GM06990 (cell line): ENCODE results near the gene CHST13.
"Not testable (repeated sequence)": the region's sequence is repeated elsewhere in the genome, so short reads cannot be mapped to it uniquely, and the experiment has no call there.

ENCODE experiments used
- DNase-seq: peaks from one replicate; pipeline ENCODE4 v3.0.0-alpha.2; 2011; ENCODE audit not compliant: insufficient read length; ENCODE audit errors: extremely low read depth
- H3K27me3 ChIP-seq: replicated peaks from 2 replicates; pipeline ENCODE4 v1.6.0; 2011; ENCODE audit warnings: low read length; ENCODE audit not compliant: control insufficient read depth, insufficient read depth
- H3K36me3 ChIP-seq: 2 replicates; pipeline ENCODE4 v1.5.1; 2011; ENCODE audit warnings: low read length; ENCODE audit not compliant: control insufficient read depth, insufficient read depth
- H3K4me3 ChIP-seq: replicated peaks from 2 replicates; pipeline ENCODE4 v1.5.1; 2011; ENCODE audit warnings: low read depth, mild to moderate bottlenecking, control low read depth, low read length
- TF ChIP-seq, protein P1 (sequence below): IDR thresholded peaks from 2 replicates; pipeline ENCODE4 v1.5.1; 2011; ENCODE audit warnings: low read length, control low read depth, mild to moderate bottlenecking, inconsistent platforms; ENCODE audit not compliant: insufficient read depth, poor library complexity, severe bottlenecking

CHST13 gene

GRCh38 chr3:126581569-126581968 is 57.6 kb downstream of the CHST13 start:
- Histone ChIP-seq H3K4me3 (no peak overlapping the region), H3K36me3 (no peaks in the 10 kb centered on the region), H3K27me3 (no peaks in the 10 kb centered on the region; the same call in 1 of the 2 replicates)
- DNase-seq: no peak
- TF ChIP-seq, protein P1, sequence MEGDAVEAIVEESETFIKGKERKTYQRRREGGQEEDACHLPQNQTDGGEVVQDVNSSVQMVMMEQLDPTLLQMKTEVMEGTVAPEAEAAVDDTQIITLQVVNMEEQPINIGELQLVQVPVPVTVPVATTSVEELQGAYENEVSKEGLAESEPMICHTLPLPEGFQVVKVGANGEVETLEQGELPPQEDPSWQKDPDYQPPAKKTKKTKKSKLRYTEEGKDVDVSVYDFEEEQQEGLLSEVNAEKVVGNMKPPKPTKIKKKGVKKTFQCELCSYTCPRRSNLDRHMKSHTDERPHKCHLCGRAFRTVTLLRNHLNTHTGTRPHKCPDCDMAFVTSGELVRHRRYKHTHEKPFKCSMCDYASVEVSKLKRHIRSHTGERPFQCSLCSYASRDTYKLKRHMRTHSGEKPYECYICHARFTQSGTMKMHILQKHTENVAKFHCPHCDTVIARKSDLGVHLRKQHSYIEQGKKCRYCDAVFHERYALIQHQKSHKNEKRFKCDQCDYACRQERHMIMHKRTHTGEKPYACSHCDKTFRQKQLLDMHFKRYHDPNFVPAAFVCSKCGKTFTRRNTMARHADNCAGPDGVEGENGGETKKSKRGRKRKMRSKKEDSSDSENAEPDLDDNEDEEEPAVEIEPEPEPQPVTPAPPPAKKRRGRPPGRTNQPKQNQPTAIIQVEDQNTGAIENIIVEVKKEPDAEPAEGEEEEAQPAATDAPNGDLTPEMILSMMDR: no peak

DNA sequence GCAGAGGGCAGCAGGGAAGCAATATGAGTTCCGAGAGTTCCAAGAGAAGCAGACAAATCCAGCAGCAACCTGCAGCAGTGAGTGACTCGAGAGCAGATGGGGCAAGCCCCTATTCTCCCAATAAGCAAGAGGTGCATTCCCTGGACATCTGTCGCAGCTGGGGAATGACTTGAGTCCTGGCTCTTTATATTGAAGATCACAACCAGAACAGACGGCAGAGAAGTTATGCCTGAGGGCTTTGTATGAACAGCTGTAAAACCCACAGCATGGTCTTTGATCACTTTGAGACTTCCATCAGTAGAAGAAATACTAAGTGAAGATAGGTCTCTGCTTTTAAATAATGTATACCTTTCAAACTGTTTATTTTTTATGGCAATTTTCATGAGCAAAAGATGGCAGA is 58.4 kb downstream of the CHST13 start:
- no peaks in the 10 kb centered on the region for H3K36me3 ChIP-seq
- DNase-seq: no peak
- TF ChIP-seq, protein P1: no peak

GRCh38 chr3:126591515-126591914 is 67.6 kb downstream of the CHST13 start:
- not testable (repeated sequence) for H3K27me3 ChIP-seq, DNase-seq, H3K4me3 ChIP-seq, H3K36me3 ChIP-seq

More for the DNA sequence above, 58.4 kb downstream of the CHST13 start:
- Histone ChIP-seq H3K4me3 (no peak overlapping the region), H3K27me3 (no peaks in the 10 kb centered on the region; the same call in 1 of the 2 replicates)
